ENCODE results near the gene TTC3. TPM values are rescaled to one million over a fixed set of nuclear protein-coding genes. Genes with fewer than 3 reads are reported as not detected.

TTC3 gene
- total RNA-seq, 1 donor from 2014 or later, result 60.9 TPM

DNA sequence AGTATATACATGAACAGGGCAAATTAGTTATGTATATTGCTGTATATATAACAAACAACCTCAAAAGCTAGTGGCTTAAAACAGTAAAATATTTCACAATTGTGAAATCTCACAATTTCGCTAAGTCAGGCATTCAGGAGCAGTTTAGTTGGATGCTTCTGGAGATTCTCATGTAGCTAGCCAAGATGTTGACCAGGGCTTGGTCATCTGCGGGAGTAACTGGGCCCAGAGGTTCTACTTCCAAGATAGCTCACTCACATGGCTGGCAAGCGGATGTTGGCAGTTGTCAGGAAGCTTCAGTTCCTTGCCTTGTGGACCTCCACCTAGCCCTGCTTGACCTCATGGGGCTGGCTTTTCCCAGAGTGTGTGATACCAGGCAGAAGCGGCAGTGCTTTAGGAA lies 95.6 kb downstream of the TTC3 start:
- Mint-ChIP-seq H3K27ac (no peak overlapping the region), H3K27me3 (ENCODE audit: low read depth) (no peaks in the 10 kb centered on the region), H3K36me3 (ENCODE audit: low read depth) (peaks cover 40% of the 10 kb centered on the region), H3K4me1 (ENCODE audit: low read depth) (peaks cover 4% of the 10 kb centered on the region), H3K4me3 (ENCODE audit: low read depth) (no peak overlapping the region), H3K9me3 (no peaks in the 10 kb centered on the region)
- DNase-seq (ENCODE audit: low spot score), result no peak
- intact Hi-C loops (cut with micrococcal nuclease), result no loop called here

DNA sequence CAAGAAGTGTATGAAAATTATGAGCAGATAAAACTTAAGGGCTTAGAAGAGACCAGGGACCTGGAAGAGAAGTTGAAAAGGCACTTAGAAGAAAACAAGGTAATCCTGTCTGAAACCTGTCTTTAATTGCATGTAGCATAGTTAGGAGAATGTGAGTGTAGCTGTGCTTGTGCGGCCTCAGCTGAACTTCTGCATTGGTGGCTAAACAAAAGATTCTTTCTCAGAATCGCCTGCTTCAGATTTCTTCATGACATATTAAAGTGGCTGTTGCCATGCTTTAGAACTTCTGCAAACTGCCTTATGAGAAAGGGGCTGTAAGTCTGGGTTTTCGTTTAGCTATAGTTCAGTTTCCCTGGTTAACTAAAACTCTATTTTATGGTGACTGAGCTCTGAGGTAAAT lies 99.6 kb downstream of the TTC3 start:
- Mint-ChIP-seq H3K9me3 (no peaks in the 10 kb centered on the region), H3K36me3 (ENCODE audit: low read depth) (peaks cover 38% of the 10 kb centered on the region), H3K27ac (no peak overlapping the region), H3K4me3 (ENCODE audit: low read depth) (no peak overlapping the region), H3K27me3 (ENCODE audit: low read depth) (no peaks in the 10 kb centered on the region), H3K4me1 (ENCODE audit: low read depth) (peaks cover 2% of the 10 kb centered on the region)
- intact Hi-C loops (cut with micrococcal nuclease), result no loop called here
- DNase-seq (ENCODE audit: low spot score), result no peak

DNA sequence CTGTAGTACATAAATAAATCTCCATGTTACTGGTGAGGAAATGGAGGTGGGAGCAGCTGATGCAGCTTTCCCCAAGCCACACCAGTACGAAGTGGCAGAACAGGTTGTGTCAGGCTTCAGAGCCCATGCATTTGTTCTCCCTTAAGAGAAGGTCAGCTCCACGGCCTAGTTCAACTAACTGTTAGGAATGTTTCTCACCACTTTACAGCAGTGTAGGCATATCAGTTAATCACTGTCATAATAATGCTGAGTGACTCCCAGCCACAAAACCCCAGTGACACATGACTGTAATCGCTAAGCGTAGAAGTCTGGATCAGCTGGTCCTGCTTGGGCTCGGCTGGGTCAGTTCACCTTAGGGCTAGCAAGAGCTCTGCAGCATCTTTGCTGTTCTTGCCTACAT lies 103.7 kb downstream of the TTC3 start:
- no peaks in the 10 kb centered on the region for H3K27me3 Mint-ChIP-seq (ENCODE audit: low read depth)
- no peak overlapping the region for H3K4me3 Mint-ChIP-seq (ENCODE audit: low read depth)
- intact Hi-C loops (cut with micrococcal nuclease), result no loop called here
- DNase-seq (ENCODE audit: low spot score), result no peak
- H3K36me3 Mint-ChIP-seq (ENCODE audit: low read depth), result peaks cover 55% of the 10 kb centered on the region
- peaks cover 6% of the 10 kb centered on the region for H3K9me3 Mint-ChIP-seq
- no peak overlapping the region for H3K27ac Mint-ChIP-seq
- H3K4me1 Mint-ChIP-seq (ENCODE audit: low read depth), result no peaks in the 10 kb centered on the region

DNA sequence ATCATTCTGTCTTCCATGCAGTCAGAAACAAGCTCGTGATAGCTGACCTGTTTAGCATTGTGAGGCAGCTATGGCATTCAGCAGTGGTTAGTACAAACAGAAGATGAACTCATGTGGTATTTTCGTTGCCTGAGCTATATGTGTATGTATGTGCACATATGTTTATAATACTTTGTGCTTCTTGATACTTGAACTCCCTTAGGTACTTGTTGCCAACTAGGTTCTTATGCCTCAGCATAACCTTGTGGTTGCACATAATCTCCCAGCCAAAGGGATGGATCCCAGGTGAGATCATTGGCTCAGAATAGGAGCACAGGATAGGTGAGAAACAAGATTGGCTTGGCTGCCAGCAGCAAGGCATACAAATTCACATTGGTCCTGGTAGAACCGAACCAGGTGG lies 108.0 kb downstream of the TTC3 start:
- Mint-ChIP-seq H3K4me1 (ENCODE audit: low read depth) (peaks cover 6% of the 10 kb centered on the region), H3K9me3 (peaks cover 6% of the 10 kb centered on the region), H3K27me3 (ENCODE audit: low read depth) (no peaks in the 10 kb centered on the region), H3K36me3 (ENCODE audit: low read depth) (peaks cover 57% of the 10 kb centered on the region), H3K4me3 (ENCODE audit: low read depth) (no peak overlapping the region), H3K27ac (no peak overlapping the region)
- no peak for DNase-seq (ENCODE audit: low spot score)
- intact Hi-C loops (cut with micrococcal nuclease), result no loop called here

- no peaks in the 10 kb centered on the region for H3K27me3 Mint-ChIP-seq (ENCODE audit: low read depth)
- H3K9me3 Mint-ChIP-seq, result peaks cover 6% of the 10 kb centered on the region
Observed at GRCh38 chr21:37182222-37182621, 109.2 kb downstream of the TTC3 start.

DNA sequence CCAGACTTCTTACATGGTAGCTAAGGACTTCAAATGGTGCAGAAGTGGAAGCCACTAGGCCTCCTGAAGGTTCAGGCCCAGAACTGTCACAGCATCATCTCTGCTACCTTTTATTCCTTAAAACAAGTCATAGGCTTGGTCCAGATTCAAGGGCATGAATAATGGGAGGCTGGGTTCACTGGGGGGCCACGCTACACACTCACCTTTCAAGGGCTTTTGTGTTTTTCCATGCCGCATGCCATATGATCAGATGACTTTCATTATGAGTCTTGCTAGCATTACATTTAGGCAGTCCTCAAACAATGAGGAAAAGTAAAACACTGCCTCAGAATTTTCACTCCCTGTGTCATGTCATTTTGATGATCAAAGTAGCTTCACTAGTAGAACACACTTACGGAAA lies 110.7 kb downstream of the TTC3 start:
- Mint-ChIP-seq H3K36me3 (ENCODE audit: low read depth) (peaks cover 53% of the 10 kb centered on the region), H3K27me3 (ENCODE audit: low read depth) (no peaks in the 10 kb centered on the region), H3K4me1 (ENCODE audit: low read depth) (peaks cover 10% of the 10 kb centered on the region), H3K9me3 (peaks cover 6% of the 10 kb centered on the region), H3K4me3 (ENCODE audit: low read depth) (no peak overlapping the region), H3K27ac (no peak overlapping the region)
- DNase-seq (ENCODE audit: low spot score), result no peak
- intact Hi-C loops (cut with micrococcal nuclease), result no loop called here

More at GRCh38 chr21:37182222-37182621, 109.2 kb downstream of the TTC3 start:
- intact Hi-C loops (cut with micrococcal nuclease), result no loop called here
- Mint-ChIP-seq H3K36me3 (ENCODE audit: low read depth) (peaks cover 56% of the 10 kb centered on the region), H3K27ac (no peak overlapping the region), H3K4me1 (ENCODE audit: low read depth) (peaks cover 10% of the 10 kb centered on the region), H3K4me3 (ENCODE audit: low read depth) (no peak overlapping the region)
- DNase-seq (ENCODE audit: low spot score), result no peak

- Mint-ChIP-seq H3K4me1 (ENCODE audit: low read depth) (peaks cover 10% of the 10 kb centered on the region), H3K36me3 (ENCODE audit: low read depth) (peaks cover 55% of the 10 kb centered on the region), H3K27ac (peak overlapping the region; percentile 56), H3K4me3 (ENCODE audit: low read depth) (no peak overlapping the region), H3K9me3 (peaks cover 2% of the 10 kb centered on the region), H3K27me3 (ENCODE audit: low read depth) (no peaks in the 10 kb centered on the region)
- DNase-seq (ENCODE audit: low spot score), result no peak
- intact Hi-C loops (cut with micrococcal nuclease), result no loop called here
Observed at GRCh38 chr21:37184784-37185593, 111.9 kb downstream of the TTC3 start.

GRCh38 chr21:37186983-37187382 lies 113.9 kb downstream of the TTC3 start:
- Mint-ChIP-seq H3K4me1 (ENCODE audit: low read depth) (peaks cover 14% of the 10 kb centered on the region), H3K27ac (peak overlapping the region; percentile 62), H3K4me3 (ENCODE audit: low read depth) (no peak overlapping the region), H3K27me3 (ENCODE audit: low read depth) (no peaks in the 10 kb centered on the region), H3K9me3 (no peaks in the 10 kb centered on the region), H3K36me3 (ENCODE audit: low read depth) (peaks cover 59% of the 10 kb centered on the region)
- no peak for DNase-seq (ENCODE audit: low spot score)
- intact Hi-C loops (cut with micrococcal nuclease), result no loop called here

- Mint-ChIP-seq H3K4me3 (ENCODE audit: low read depth) (no peak overlapping the region), H3K4me1 (ENCODE audit: low read depth) (peaks cover 15% of the 10 kb centered on the region), H3K27ac (no peak overlapping the region), H3K27me3 (ENCODE audit: low read depth) (no peaks in the 10 kb centered on the region), H3K9me3 (no peaks in the 10 kb centered on the region), H3K36me3 (ENCODE audit: low read depth) (peaks cover 53% of the 10 kb centered on the region)
- intact Hi-C loops (cut with micrococcal nuclease), result no loop called here
- no peak for DNase-seq (ENCODE audit: low spot score)
Observed at GRCh38 chr21:37188825-37189224, 115.8 kb downstream of the TTC3 start.

DNA sequence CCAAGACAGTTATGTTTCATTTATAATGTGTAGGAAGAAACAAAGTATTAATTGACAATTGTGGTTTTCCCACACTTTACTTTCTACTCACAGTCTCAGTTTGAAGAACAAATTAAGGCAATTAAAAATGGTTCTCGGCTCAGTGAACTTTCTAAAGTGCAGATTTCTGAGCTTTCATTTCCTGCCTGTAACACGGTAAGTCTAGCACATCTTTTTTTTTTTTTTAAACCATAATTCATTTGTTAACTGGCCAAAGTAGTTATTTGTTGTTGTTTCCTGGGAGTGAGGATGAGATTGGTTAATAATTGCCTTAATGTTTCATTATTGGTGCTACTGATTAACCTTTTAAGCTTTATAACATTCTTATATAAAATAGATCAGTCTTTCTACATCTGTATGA lies 119.0 kb downstream of the TTC3 start:
- peak overlapping the region; percentile 18 for H3K27ac Mint-ChIP-seq
- intact Hi-C loops (cut with micrococcal nuclease), result no loop called here
- no peak for DNase-seq (ENCODE audit: low spot score)
- H3K36me3 Mint-ChIP-seq (ENCODE audit: low read depth), result peaks cover 52% of the 10 kb centered on the region
- H3K9me3 Mint-ChIP-seq, result no peaks in the 10 kb centered on the region
- H3K4me3 Mint-ChIP-seq (ENCODE audit: low read depth), result no peak overlapping the region
- H3K27me3 Mint-ChIP-seq (ENCODE audit: low read depth), result no peaks in the 10 kb centered on the region
- peaks cover 5% of the 10 kb centered on the region for H3K4me1 Mint-ChIP-seq (ENCODE audit: low read depth)

DNA sequence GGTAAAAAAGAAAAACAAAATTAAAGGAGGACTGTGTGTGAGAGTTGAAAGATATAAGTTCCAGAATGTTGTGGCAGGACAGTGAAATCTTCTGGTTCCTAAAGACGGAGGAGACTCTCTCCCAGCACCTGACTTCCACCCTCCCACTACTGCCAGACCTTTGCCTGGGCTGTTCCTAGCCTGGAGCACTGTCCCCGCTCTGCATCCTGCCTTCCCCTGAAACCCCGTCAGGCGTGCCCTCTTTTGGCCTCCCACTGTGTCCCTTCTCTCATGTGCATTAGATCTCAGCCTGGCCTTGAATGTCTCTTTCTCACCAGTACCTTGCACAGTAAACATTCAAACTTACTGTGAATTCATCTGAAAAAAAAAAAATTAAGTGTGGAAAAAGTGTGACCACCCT lies 120.0 kb downstream of the TTC3 start:
- no peak for DNase-seq (ENCODE audit: low spot score)
- H3K36me3 Mint-ChIP-seq (ENCODE audit: low read depth), result peaks cover 56% of the 10 kb centered on the region
- intact Hi-C loops (cut with micrococcal nuclease), result no loop called here
- H3K9me3 Mint-ChIP-seq, result no peaks in the 10 kb centered on the region
- no peaks in the 10 kb centered on the region for H3K27me3 Mint-ChIP-seq (ENCODE audit: low read depth)
- H3K4me3 Mint-ChIP-seq (ENCODE audit: low read depth), result no peak overlapping the region
- peaks cover 5% of the 10 kb centered on the region for H3K4me1 Mint-ChIP-seq (ENCODE audit: low read depth)
- no peak overlapping the region for H3K27ac Mint-ChIP-seq

- Mint-ChIP-seq H3K27ac (no peak overlapping the region), H3K36me3 (ENCODE audit: low read depth) (peaks cover 56% of the 10 kb centered on the region), H3K4me3 (ENCODE audit: low read depth) (no peak overlapping the region), H3K9me3 (no peaks in the 10 kb centered on the region), H3K27me3 (ENCODE audit: low read depth) (no peaks in the 10 kb centered on the region), H3K4me1 (ENCODE audit: low read depth) (peaks cover 5% of the 10 kb centered on the region)
- no peak for DNase-seq (ENCODE audit: low spot score)
- intact Hi-C loops (cut with micrococcal nuclease), result no loop called here
Observed at GRCh38 chr21:37193676-37194075, 120.6 kb downstream of the TTC3 start.

DNA sequence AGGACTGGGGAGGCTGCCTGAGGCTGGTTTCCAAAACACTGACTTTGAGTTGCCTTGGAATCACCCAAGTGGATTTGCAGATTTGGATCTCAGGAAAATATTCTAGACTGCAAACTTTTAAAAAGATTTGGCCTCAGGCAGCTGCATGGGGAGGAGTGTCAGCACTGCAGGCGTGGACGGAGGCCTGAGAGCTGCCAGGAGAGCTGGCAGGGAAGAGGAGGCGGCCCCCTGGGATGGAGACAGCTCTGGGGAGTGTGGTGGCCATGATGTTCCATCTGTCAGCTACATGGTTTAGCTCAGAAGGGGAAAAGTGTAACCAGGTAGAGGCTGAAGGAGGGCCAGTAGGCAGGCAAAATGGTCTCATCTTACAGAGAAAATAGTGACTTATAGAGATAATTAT lies 122.0 kb downstream of the TTC3 start:
- Mint-ChIP-seq H3K4me1 (ENCODE audit: low read depth) (peaks cover 5% of the 10 kb centered on the region), H3K9me3 (no peaks in the 10 kb centered on the region), H3K36me3 (ENCODE audit: low read depth) (peaks cover 49% of the 10 kb centered on the region), H3K27ac (no peak overlapping the region), H3K4me3 (ENCODE audit: low read depth) (no peak overlapping the region), H3K27me3 (ENCODE audit: low read depth) (no peaks in the 10 kb centered on the region)
- DNase-seq (ENCODE audit: low spot score), result no peak
- intact Hi-C loops (cut with micrococcal nuclease), result no loop called here

Data from activated T-helper 2 cell treated with anti-CD3 and anti-CD28 coated beads, Interferon-gamma antibody, Interleukin-2, Interleukin-4, amounts not matched to agents 10 μg/mL and 5 μg/mL and 100 μg/mL, durations not matched to agents 14 hours and 24 hours and 36 hours (primary cell).